IMR-90 (cell line): Measurements from ENCODE around the gene DSCAML1. TPM values are rescaled to one million over a fixed set of nuclear protein-coding genes. Genes with fewer than 3 reads are reported as not detected.

ENCODE experiments used
- ATAC-seq: fragments of 200-7000 bp; cut with Tn5 transposase; 2 replicates; pipeline ENCODE4 v1.9.1; 2020; ENCODE audit warnings: low read depth, mild to moderate bottlenecking, moderate library complexity
- BruUV-seq: library from RNA; stranded (reverse); fragments of 400-500 nt; replicated peaks from 2 replicates; lab custom pipeline; 2021; lab: Mats Ljungman, UMichigan
- CTCF ChIA-PET: fragments of 300-600 bp; formaldehyde crosslinking; extraction: SDS; loops from one replicate; lab custom pipeline; 2021; ENCODE audit warnings: antibody characterized with exemption; lab: Yijun Ruan, JAX
- POLR2A ChIA-PET: fragments of 300-600 bp; sonication (Branson Sonifier 250); formaldehyde crosslinking; loops from one replicate; lab custom pipeline; 2022; ENCODE audit warnings: antibody characterized with exemption; ENCODE audit not compliant: unreplicated experiment; lab: Charles Lee
- DNase-seq: peaks from one replicate; pipeline ENCODE4 v3.0.0; 2013
- H2AFZ ChIP-seq: replicated peaks from 2 replicates; pipeline ENCODE3; 2013; ENCODE audit warnings: low read length, mild to moderate bottlenecking; ENCODE audit not compliant: poor library complexity
- H2AK5ac ChIP-seq: 2 replicates; pipeline ENCODE4 v1.6.1; 2013; ENCODE audit warnings: low read depth, low read length, inconsistent platforms
- H2AK9ac ChIP-seq: replicated peaks from 2 replicates; pipeline ENCODE3; 2013; ENCODE audit warnings: mild to moderate bottlenecking, low read depth, low read length, moderate library complexity; ENCODE audit not compliant: poor library complexity
- H2BK120ac ChIP-seq: 2 replicates; pipeline ENCODE4 v1.6.1; 2013; ENCODE audit warnings: low read depth, low read length, inconsistent platforms
- H2BK15ac ChIP-seq: 3 replicates; pipeline ENCODE4 v1.6.1; 2013; ENCODE audit warnings: low read depth, low read length, inconsistent platforms
- H2BK20ac ChIP-seq: 2 replicates; pipeline ENCODE4 v1.6.1; 2013; ENCODE audit warnings: low read depth, mild to moderate bottlenecking, inconsistent platforms, low read length, moderate library complexity
- H2BK5ac ChIP-seq: 2 replicates; pipeline ENCODE4 v1.6.1; 2013; ENCODE audit warnings: mild to moderate bottlenecking, low read depth, low read length, inconsistent platforms; ENCODE audit not compliant: poor library complexity, severe bottlenecking
- H3K14ac ChIP-seq: replicated peaks from 2 replicates; pipeline ENCODE4 v1.6.1; 2013; ENCODE audit warnings: low read depth, low read length, inconsistent platforms
- H3K18ac ChIP-seq: 2 replicates; pipeline ENCODE4 v1.6.1; 2013; ENCODE audit warnings: low read depth, low read length, control low read depth
- H3K23ac ChIP-seq: 2 replicates; pipeline ENCODE4 v1.6.1; 2013; ENCODE audit warnings: low read depth, low read length, inconsistent platforms
- H3K27ac ChIP-seq: 2 replicates; pipeline ENCODE4 v1.5.1; 2013; ENCODE audit warnings: mild to moderate bottlenecking, control low read depth, low read length; ENCODE audit not compliant: insufficient read depth
- H3K27me3 ChIP-seq: 2 replicates; pipeline ENCODE4 v1.6.1; 2013; ENCODE audit warnings: low read length; ENCODE audit not compliant: control insufficient read depth, insufficient read depth
- H3K36me3 ChIP-seq: 2 replicates; pipeline ENCODE4 v1.6.1; 2013; ENCODE audit warnings: low read length, mixed read lengths; ENCODE audit not compliant: control insufficient read depth, insufficient read depth
- H3K4ac ChIP-seq: 2 replicates; pipeline ENCODE4 v1.6.1; 2013; ENCODE audit warnings: low read depth, low read length, inconsistent platforms
- H3K4me1 ChIP-seq: 2 replicates; pipeline ENCODE4 v1.6.1; 2013; ENCODE audit warnings: low read length, mixed read lengths; ENCODE audit not compliant: control insufficient read depth, insufficient read depth
- H3K4me2 ChIP-seq: 2 replicates; pipeline ENCODE4 v1.6.1; 2013; ENCODE audit warnings: low read depth, mild to moderate bottlenecking, control low read depth, low read length, moderate library complexity
- H3K4me3 ChIP-seq: 2 replicates; pipeline ENCODE4 v1.5.1; 2013; ENCODE audit warnings: low read depth, mild to moderate bottlenecking, control low read depth, low read length, moderate library complexity; ENCODE audit not compliant: insufficient read depth
- H3K56ac ChIP-seq: 2 replicates; pipeline ENCODE4 v1.6.1; 2013; ENCODE audit warnings: low read length, inconsistent platforms; ENCODE audit not compliant: insufficient read depth; ENCODE audit errors: extremely low read depth
- H3K79me1 ChIP-seq, 2 experiments: 2 replicates each; pipeline ENCODE4 v1.6.1; 2013; ENCODE audit warnings: low read length in 2 of 2, inconsistent platforms in 1 of 2, low read depth in 1 of 2
- H3K9ac ChIP-seq: 2 replicates; pipeline ENCODE4 v1.6.1; 2013; ENCODE audit warnings: low read depth, low read length, control low read depth
- H3K9me1 ChIP-seq: 2 replicates; pipeline ENCODE4 v1.6.1; 2013; ENCODE audit warnings: low read length, inconsistent platforms; ENCODE audit not compliant: insufficient read depth
- H3K9me3 ChIP-seq: 2 replicates; pipeline ENCODE4 v1.6.1; 2013; ENCODE audit warnings: low read length; ENCODE audit not compliant: control insufficient read depth, insufficient read depth
- H4K20me1 ChIP-seq: 2 replicates; pipeline ENCODE4 v1.6.1; 2013; ENCODE audit warnings: low read length, inconsistent platforms; ENCODE audit not compliant: insufficient read depth
- H4K5ac ChIP-seq: 2 replicates; pipeline ENCODE4 v1.6.1; 2013; ENCODE audit warnings: mild to moderate bottlenecking, low read depth, low read length, control low read depth
- H4K8ac ChIP-seq, 2 experiments: 2 replicates each; pipeline ENCODE4 v1.6.1; 2013; ENCODE audit warnings: low read depth in 2 of 2, low read length in 2 of 2, control low read depth in 1 of 2, inconsistent platforms in 1 of 2
- H4K91ac ChIP-seq: 2 replicates; pipeline ENCODE4 v1.6.1; 2013; ENCODE audit warnings: low read depth, low read length, inconsistent platforms; ENCODE audit not compliant: insufficient read depth
- BHLHE40 ChIP-seq: fragments of 150-350 bp; IDR thresholded peaks from 2 replicates; pipeline ENCODE4 v1.6.1; 2016; ENCODE audit warnings: mild to moderate bottlenecking, low read depth, low read length
- CEBPB ChIP-seq: IDR thresholded peaks from 2 replicates; pipeline ENCODE4 v1.6.1; 2012; ENCODE audit warnings: low read depth, low read length, improper control_type of control experiment
- CHD1 ChIP-seq: IDR thresholded peaks from 2 replicates; pipeline ENCODE4 v1.6.1; 2012; ENCODE audit warnings: low read depth, low read length, improper control_type of control experiment
- CTCF ChIP-seq: conservative IDR thresholded peaks from 2 replicates; pipeline ENCODE4 v1.5.1; 2012; ENCODE audit warnings: mild to moderate bottlenecking, low read depth, low read length, improper control_type of control experiment
- ELK1 ChIP-seq: fragments of 150-350 bp; IDR thresholded peaks from 2 replicates; pipeline ENCODE4 v1.6.1; 2016; ENCODE audit warnings: low read depth, mild to moderate bottlenecking, low read length, moderate library complexity, borderline replicate concordance
- FOS ChIP-seq: fragments of 150-350 bp; IDR thresholded peaks from 2 replicates; pipeline ENCODE4 v1.6.1; 2016; ENCODE audit warnings: low read depth, low read length
- MAFK ChIP-seq: IDR thresholded peaks from 2 replicates; pipeline ENCODE4 v1.6.1; 2012; ENCODE audit warnings: low read depth, low read length, improper control_type of control experiment
- MAZ ChIP-seq: IDR thresholded peaks from 2 replicates; pipeline ENCODE4 v1.6.1; 2012; ENCODE audit warnings: low read depth, mild to moderate bottlenecking, low read length, improper control_type of control experiment, moderate library complexity, borderline replicate concordance
- MXI1 ChIP-seq: IDR thresholded peaks from 2 replicates; pipeline ENCODE4 v1.6.1; 2012; ENCODE audit warnings: low read depth, mild to moderate bottlenecking, low read length, moderate library complexity, borderline replicate concordance
- NFE2L2 ChIP-seq: fragments of 150-350 bp; IDR thresholded peaks from 2 replicates; pipeline ENCODE4 v1.6.1; 2016; ENCODE audit warnings: low read depth, mild to moderate bottlenecking, low read length
- POLR2A ChIP-seq: IDR thresholded peaks from 2 replicates; pipeline ENCODE4 v1.6.1; 2012; ENCODE audit warnings: mild to moderate bottlenecking, low read depth, low read length
- RAD21 ChIP-seq: IDR thresholded peaks from 2 replicates; pipeline ENCODE4 v1.6.1; 2012; ENCODE audit warnings: low read length, improper control_type of control experiment
- RCOR1 ChIP-seq: IDR thresholded peaks from 2 replicates; pipeline ENCODE4 v1.6.1; 2012; ENCODE audit warnings: mild to moderate bottlenecking, low read length, improper control_type of control experiment; ENCODE audit not compliant: insufficient replicate concordance
- RFX5 ChIP-seq: IDR thresholded peaks from 2 replicates; pipeline ENCODE4 v1.8.0; 2012; ENCODE audit warnings: low read depth, mild to moderate bottlenecking, low read length, moderate library complexity
- SMC3 ChIP-seq: fragments of 150-350 bp; IDR thresholded peaks from 2 replicates; pipeline ENCODE4 v1.6.1; 2016; ENCODE audit warnings: low read depth, mild to moderate bottlenecking, antibody characterized with exemption, low read length, moderate library complexity
- USF2 ChIP-seq: fragments of 150-350 bp; IDR thresholded peaks from 2 replicates; pipeline ENCODE4 v1.6.1; 2017; ENCODE audit warnings: mild to moderate bottlenecking, antibody characterized with exemption, low read length, low read depth
- WGBS, 2 experiments: methylation state at CpG; one replicate each; pipeline versions ENCODE4 v1.1.5 to v1.1.7; 2013; ENCODE audit warnings: missing lambda C conversion rate in 2 of 2; ENCODE audit not compliant: insufficient read length in 1 of 2; ENCODE audit errors: extremely low coverage in 2 of 2; 5-methylcytosine and 5-hydroxymethylcytosine counted together
- dilution Hi-C: fragments of 300-500 bp; cut with HindIII; formaldehyde crosslinking; loops from one replicate; pipeline ENCODE4 v1.14.3; 2018; ENCODE audit warnings: low sequenced_read_pairs; ENCODE audit not compliant: unreplicated experiment
- in situ Hi-C: fragments of 300-500 bp; cut with MboI; formaldehyde crosslinking; loops from 3 replicates; pipeline ENCODE4 v1.14.3; 2019; ENCODE audit warnings: low sequenced_read_pairs, inconsistent platforms, mixed read lengths
- intact Hi-C: fragments of 100-400 bp; cut with micrococcal nuclease; formaldehyde crosslinking; loops from 2 replicates; pipeline ENCODE4 v1.10.0; 2022
- polyA plus RNA-seq, 3 experiments: library from polyadenylated mRNA; depleted of rRNA; stranded (reverse); fragments of >200 nt; gene quantifications; 2 replicates each; pipeline ENCODE4 v1.2.3, GENCODE V29; 2012; ENCODE audit warnings: low replicate concordance in 1 of 3
- total RNA-seq: library from RNA; depleted of rRNA; stranded (reverse); fragments of >200 nt; gene quantifications from 2 replicates; pipeline ENCODE4 v1.2.3, GENCODE V29; 2012

The DSCAML1 gene
- total and polyA plus RNA-seq, 2 of the 4 experiments (the other 2 are of a cell fraction) = not detected

- TF ChIP-seq RCOR1 = no peak
- TF ChIP-seq ELK1 = no peak
- TF ChIP-seq CTCF = no peak
- no peak for TF ChIP-seq CEBPB
- no peak for TF ChIP-seq MAZ
- no peak for TF ChIP-seq SMC3
- no peak for TF ChIP-seq MAFK
- no peak for TF ChIP-seq RFX5
- TF ChIP-seq RAD21 = no peak
- TF ChIP-seq BHLHE40 = no peak
- no peak for TF ChIP-seq CHD1
- TF ChIP-seq FOS = no peak
- no peak for TF ChIP-seq POLR2A
- TF ChIP-seq USF2 = no peak
- TF ChIP-seq MXI1 = no peak
- no peak for TF ChIP-seq NFE2L2
- Histone ChIP-seq H3K9me1 (no peaks in the 10 kb centered on the region), H2AK5ac (no peak overlapping the region), H3K27ac (no peak overlapping the region), H3K14ac (no peak overlapping the region), H3K4ac (no peak overlapping the region), H3K4me1 (no peaks in the 10 kb centered on the region), H4K91ac (no peak overlapping the region), H2BK5ac (no peak overlapping the region), H3K56ac (no peak overlapping the region), H3K27me3 (peaks cover 12% of the 10 kb centered on the region), H3K18ac (no peak overlapping the region), H3K4me2 (no peak overlapping the region), H3K23ac (no peak overlapping the region), H4K5ac (no peak overlapping the region), H2BK20ac (no peak overlapping the region), H3K4me3 (no peak overlapping the region), H2BK120ac (no peak overlapping the region), H3K36me3 (no peaks in the 10 kb centered on the region), H3K79me1 (no peaks in the 10 kb centered on the region), H2BK15ac (no peak overlapping the region), H2AFZ (peak overlapping the region; percentile 3), H3K9ac (no peak overlapping the region), H4K8ac (no peak overlapping the region), H3K9me3 (no peaks in the 10 kb centered on the region), H4K20me1 (no peaks in the 10 kb centered on the region), H2AK9ac (no peak overlapping the region)
- ChIA-PET CTCF (no interaction called here), POLR2A (no interaction called here)
- dilution Hi-C loops (no loop called here), intact Hi-C loops (no loop called here), in situ Hi-C loops (no loop called here)
- DNase-seq = no peak
- WGBS, 2 experiments = 45% methylated on average over 3 of the region's 10 CpGs; no CpG with 5 or more reads in 1 of the 2 experiments
- no peak for ATAC-seq
- no TSS peak for BruUV-seq
These were observed 320.4 kb downstream of the DSCAML1 start for GRCh38 chr11:117476531-117477142.
